NT2/D1 (cell line): ENCODE results near the gene MYH9.

Experiments used
- SUZ12 ChIP-seq: IDR thresholded peaks from 2 replicates; pipeline ENCODE4 v1.6.1; 2011; ENCODE audit not compliant: insufficient read length, insufficient read depth; ENCODE audit errors: extremely low read depth
- YY1 ChIP-seq: IDR thresholded peaks from 2 replicates; pipeline ENCODE4 v1.6.1; 2011; ENCODE audit not compliant: insufficient read length, insufficient read depth
- ZNF274 ChIP-seq: IDR thresholded peaks from 2 replicates; pipeline ENCODE4 v1.6.1; 2011; ENCODE audit warnings: mild to moderate bottlenecking, low read depth, low read length

DNA sequence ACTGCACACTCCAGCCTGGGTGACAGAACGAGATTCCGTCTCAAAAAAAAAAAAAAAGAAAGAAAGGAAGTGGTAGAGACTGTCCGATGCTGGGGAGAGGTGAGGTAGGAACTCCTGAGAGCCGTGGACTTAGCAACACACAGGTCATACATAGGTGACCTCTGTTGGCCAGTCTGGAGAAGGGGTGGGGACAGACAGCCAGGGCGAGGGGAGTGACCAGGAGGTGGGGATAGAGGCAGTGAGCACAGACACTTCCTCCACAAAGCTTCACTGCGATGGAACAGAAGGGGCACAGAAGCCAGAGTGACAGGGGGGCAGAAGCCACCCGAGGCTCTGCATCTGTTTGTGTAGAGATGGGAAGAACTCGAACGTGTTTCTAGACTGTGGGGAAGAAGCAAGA, 47.1 kb downstream of the MYH9 start:
- no peak for TF ChIP-seq ZNF274
- TF ChIP-seq SUZ12 = no peak
- no peak for TF ChIP-seq YY1
